DND-41 (cell line): ENCODE data around the gene SLC41A3.
"Not testable (repeated sequence)": the region's sequence is repeated elsewhere in the genome, so short reads cannot be mapped to it uniquely, and the experiment has no call there.

Experiments used
- ATAC-seq: fragments of 200-7000 bp; cut with Tn5 transposase; 3 replicates; pipeline ENCODE4 v1.9.1; 2021; ENCODE audit warnings: low read depth; ENCODE audit not compliant: insufficient read depth
- DNase-seq: peaks from one replicate; pipeline ENCODE4 v3.0.0-alpha.2; 2020
- H2AFZ ChIP-seq: 2 replicates; pipeline ENCODE4 v1.6.0; 2012; ENCODE audit warnings: low read depth, low read length
- H3K27ac ChIP-seq: 2 replicates; pipeline ENCODE4 v1.5.1; 2012; ENCODE audit warnings: low read length, inconsistent platforms
- H3K27me3 ChIP-seq: fragments of 200-600 bp; sonication (generic); 2 replicates; pipeline ENCODE4 v1.6.0; 2012; ENCODE audit warnings: low read length, mild to moderate bottlenecking, inconsistent platforms; ENCODE audit not compliant: insufficient read depth, poor library complexity
- H3K36me3 ChIP-seq: 2 replicates; pipeline ENCODE4 v1.5.1; 2012; ENCODE audit warnings: low read length, inconsistent platforms; ENCODE audit not compliant: insufficient read depth
- H3K4me1 ChIP-seq: 2 replicates; pipeline ENCODE4 v1.5.1; 2012; ENCODE audit warnings: mild to moderate bottlenecking, low read length; ENCODE audit not compliant: insufficient read depth
- H3K4me2 ChIP-seq: 2 replicates; pipeline ENCODE4 v1.6.0; 2012; ENCODE audit warnings: mild to moderate bottlenecking, moderate library complexity, low read length, inconsistent platforms; ENCODE audit not compliant: insufficient read depth
- H3K4me3 ChIP-seq, 2 experiments: fragments of 200-600 bp in 1 of 2; shearing (Covaris generic) in 1 of 2; 2 replicates each; pipeline ENCODE4 v1.5.1; 2012 to 2016; ENCODE audit warnings: inconsistent platforms in 2 of 2, low read length in 2 of 2, mild to moderate bottlenecking in 2 of 2, low read depth in 1 of 2, moderate library complexity in 1 of 2
- H3K79me2 ChIP-seq: 2 replicates; pipeline ENCODE4 v1.6.0; 2012; ENCODE audit warnings: low read length, inconsistent platforms; ENCODE audit not compliant: insufficient read depth
- H3K9ac ChIP-seq: 2 replicates; pipeline ENCODE4 v1.6.0; 2012; ENCODE audit warnings: low read depth, mild to moderate bottlenecking, inconsistent platforms, low read length, moderate library complexity
- H3K9me3 ChIP-seq: 2 replicates; pipeline ENCODE4 v1.5.1; 2012; ENCODE audit warnings: low read length, moderate library complexity, mild to moderate bottlenecking, inconsistent platforms; ENCODE audit not compliant: insufficient read depth, severe bottlenecking
- H4K20me1 ChIP-seq: 2 replicates; pipeline ENCODE4 v1.6.0; 2012; ENCODE audit warnings: low read length; ENCODE audit not compliant: insufficient read depth
- CTCF ChIP-seq: IDR thresholded peaks from 2 replicates; pipeline ENCODE4 v1.5.1; 2012; ENCODE audit warnings: borderline replicate concordance, low read length, moderate library complexity, mild to moderate bottlenecking; ENCODE audit not compliant: poor library complexity, severe bottlenecking; ENCODE audit errors: extremely low read depth
- EZH2 ChIP-seq: IDR thresholded peaks from 3 replicates; pipeline ENCODE4 v1.6.1; 2012; ENCODE audit warnings: borderline replicate concordance, low read depth, mild to moderate bottlenecking, moderate library complexity, low read length, inconsistent platforms; ENCODE audit not compliant: severe bottlenecking

The SLC41A3 gene

GRCh38 chr3:126003447-126004190 lies 80.3 kb downstream of the SLC41A3 start:
- H3K27me3 ChIP-seq, result no peaks in the 10 kb centered on the region
- no peaks in the 10 kb centered on the region for H3K4me1 ChIP-seq
- no peak overlapping the region for H3K9ac ChIP-seq
- no peaks in the 10 kb centered on the region for H4K20me1 ChIP-seq
- H2AFZ ChIP-seq, result no peak overlapping the region
- TF ChIP-seq EZH2, result no peak
- TF ChIP-seq CTCF, result no peak
- H3K4me2 ChIP-seq, result no peak overlapping the region
- DNase-seq, result no peak
- peaks cover 18% of the 10 kb centered on the region for H3K36me3 ChIP-seq
- no peak overlapping the region for H3K27ac ChIP-seq
- no peak for ATAC-seq
- H3K9me3 ChIP-seq, result no peaks in the 10 kb centered on the region
- no peaks in the 10 kb centered on the region for H3K79me2 ChIP-seq
- H3K4me3 ChIP-seq, result no peak overlapping the region

- H4K20me1 ChIP-seq, result no peaks in the 10 kb centered on the region
- no peak overlapping the region for H3K9ac ChIP-seq
- H3K4me3 ChIP-seq, result no peak overlapping the region
- DNase-seq, result no peak
- peaks cover 8% of the 10 kb centered on the region for H3K36me3 ChIP-seq
- H2AFZ ChIP-seq, result no peak overlapping the region
- no peak for ATAC-seq
- no peak for TF ChIP-seq EZH2
- TF ChIP-seq CTCF, result no peak
- H3K27me3 ChIP-seq, result no peaks in the 10 kb centered on the region
- no peaks in the 10 kb centered on the region for H3K4me1 ChIP-seq
- H3K79me2 ChIP-seq, result no peaks in the 10 kb centered on the region
- no peak overlapping the region for H3K27ac ChIP-seq
- H3K4me2 ChIP-seq, result no peak overlapping the region
- H3K9me3 ChIP-seq, result no peaks in the 10 kb centered on the region
These were observed 81.7 kb downstream of the SLC41A3 start for GRCh38 chr3:126002189-126002588.

- not testable (repeated sequence) for H3K9ac ChIP-seq, DNase-seq, ATAC-seq
These were observed 87.2 kb downstream of the SLC41A3 start for GRCh38 chr3:125996751-125997150.

GRCh38 chr3:125990253-125990970 lies 93.5 kb downstream of the SLC41A3 start:
- Histone ChIP-seq H3K4me1 (no peaks in the 10 kb centered on the region), H3K4me3 (no peak overlapping the region), H3K36me3 (no peaks in the 10 kb centered on the region), H3K79me2 (no peaks in the 10 kb centered on the region), H3K9me3 (no peaks in the 10 kb centered on the region), H4K20me1 (no peaks in the 10 kb centered on the region), H3K27ac (no peak overlapping the region), H3K27me3 (peaks cover 11% of the 10 kb centered on the region), H3K9ac (no peak overlapping the region), H3K4me2 (no peak overlapping the region), H2AFZ (no peak overlapping the region)
- no peak for TF ChIP-seq EZH2
- TF ChIP-seq CTCF, result no peak
- ATAC-seq (no peak), DNase-seq (no peak)

More at GRCh38 chr3:125996751-125997150, 87.2 kb downstream of the SLC41A3 start:
- H3K4me1 ChIP-seq, H3K4me2 ChIP-seq, H3K27ac ChIP-seq, H3K27me3 ChIP-seq, H4K20me1 ChIP-seq, H3K79me2 ChIP-seq, H3K36me3 ChIP-seq, H2AFZ ChIP-seq, H3K4me3 ChIP-seq, H3K9me3 ChIP-seq: not testable (repeated sequence)

GRCh38 chr3:125984951-125985350 lies 99.0 kb downstream of the SLC41A3 start:
- not testable (repeated sequence) for H3K27me3 ChIP-seq, H3K4me2 ChIP-seq, H3K4me1 ChIP-seq, H3K79me2 ChIP-seq, H3K36me3 ChIP-seq, H3K4me3 ChIP-seq, DNase-seq, H4K20me1 ChIP-seq, H3K9me3 ChIP-seq, H3K9ac ChIP-seq, H2AFZ ChIP-seq, H3K27ac ChIP-seq
- ATAC-seq, result peak; percentile 54; the same call in 2 of the 3 replicates
